Stimulated activated CD4-positive, alpha-beta T cell treated with anti-CD3 and anti-CD28 coated beads, TNF-alpha, amount 100 ng/mL, for 24 hours (primary cell): Measurements from ENCODE around the gene C17orf75.

Experiments used
- DNase-seq, 3 experiments: peaks; one replicate each; pipeline ENCODE4 v3.0.0-alpha.2; 2020; ENCODE audit warnings: low read depth in 3 of 3

The C17orf75 gene

GRCh38 chr17:32305049-32305448, 36.9 kb downstream of the C17orf75 start:
- DNase-seq: no peak

- no peak for DNase-seq
These were observed 38.1 kb downstream of the C17orf75 start for GRCh38 chr17:32303781-32304288.

GRCh38 chr17:32302860-32303649, 38.9 kb downstream of the C17orf75 start:
- DNase-seq: no peak

GRCh38 chr17:32302037-32302436, 39.9 kb downstream of the C17orf75 start:
- DNase-seq: no peak

GRCh38 chr17:32299580-32300164, 42.3 kb downstream of the C17orf75 start:
- no peak for DNase-seq

GRCh38 chr17:32298721-32299579, 43.0 kb downstream of the C17orf75 start:
- DNase-seq: no peak

- no peak for DNase-seq
These were observed 43.7 kb downstream of the C17orf75 start for GRCh38 chr17:32298298-32298697.

- DNase-seq: no peak
These were observed 44.1 kb downstream of the C17orf75 start for GRCh38 chr17:32297860-32298259.

- no peak for DNase-seq
These were observed 44.5 kb downstream of the C17orf75 start for GRCh38 chr17:32297424-32297823.

GRCh38 chr17:32292094-32292493, 49.9 kb downstream of the C17orf75 start:
- DNase-seq: no peak

- no peak for DNase-seq
These were observed 52.4 kb downstream of the C17orf75 start for GRCh38 chr17:32289471-32290070.

- DNase-seq: no peak
These were observed 53.4 kb downstream of the C17orf75 start for GRCh38 chr17:32288615-32289014.

GRCh38 chr17:32287804-32288511, 54.0 kb downstream of the C17orf75 start:
- no peak for DNase-seq

- no peak for DNase-seq
These were observed 55.5 kb downstream of the C17orf75 start for GRCh38 chr17:32286518-32286900.

- DNase-seq: no peak
These were observed 56.0 kb downstream of the C17orf75 start for GRCh38 chr17:32285746-32286517.

- DNase-seq: no peak
These were observed 56.7 kb downstream of the C17orf75 start for GRCh38 chr17:32285306-32285705.

- DNase-seq: no peak
These were observed 58.2 kb downstream of the C17orf75 start for GRCh38 chr17:32283745-32284201.

- DNase-seq: no peak
These were observed 60.9 kb downstream of the C17orf75 start for GRCh38 chr17:32281011-32281451.

GRCh38 chr17:32279891-32280716, 61.9 kb downstream of the C17orf75 start:
- no peak for DNase-seq
